Esophagus muscularis mucosa (tissue), 4 donors: ENCODE results near the gene MAT1A. TPM values are rescaled to one million over a fixed set of nuclear protein-coding genes. Genes with fewer than 3 reads are reported as not detected.

Source experiments
- DNase-seq: peaks from one replicate; pipeline ENCODE4 v3.0.0-alpha.2; 2017; ENCODE audit errors: extremely low spot score
- H3K27ac ChIP-seq, 4 donors: fragments of 200-600 bp; sonication (generic); replicated peaks in 1 of 4; 1 replicate in 3 of 4; 2 replicates in 1 of 4; pipeline ENCODE4 v1.5.1; 2016 to 2019; ENCODE audit warnings: mild to moderate bottlenecking in 1 of 4
- H3K27me3 ChIP-seq, 4 donors: fragments of 200-600 bp; sonication (generic); one replicate each; pipeline versions ENCODE4 v1.5.1 to v1.6.0; 2016 to 2019
- H3K36me3 ChIP-seq, 4 donors: fragments of 200-600 bp; sonication (generic); one replicate each; pipeline ENCODE4 v1.5.1; 2016 to 2019
- H3K4me1 ChIP-seq, 4 donors: fragments of 200-600 bp; sonication (generic); one replicate each; pipeline ENCODE4 v1.5.1; 2016 to 2019
- H3K4me3 ChIP-seq, 4 donors: fragments of 200-600 bp; sonication (generic); 1 replicate in 2 of 4; 2 replicates in 2 of 4; pipeline ENCODE4 v1.5.1; 2016 to 2019; ENCODE audit warnings: mild to moderate bottlenecking in 4 of 4, moderate library complexity in 1 of 4
- H3K9me3 ChIP-seq, 4 donors: fragments of 200-600 bp; sonication (generic); 1 replicate in 3 of 4; 2 replicates in 1 of 4; pipeline ENCODE4 v1.5.1; 2016 to 2019
- EP300 ChIP-seq: sonication (generic); formaldehyde crosslinking; IDR thresholded peaks from one replicate; pipeline ENCODE4 v1.6.1; 2017; ENCODE audit warnings: antibody characterized with exemption
- POLR2A ChIP-seq: fragments of 450-650 bp; IDR thresholded peaks from one replicate; pipeline ENCODE4 v1.6.1; 2017; ENCODE audit warnings: antibody characterized with exemption, moderate library complexity, mild to moderate bottlenecking, low read depth
- POLR2AphosphoS5 ChIP-seq, 2 donors: sonication (generic); formaldehyde crosslinking; IDR thresholded peaks; one replicate each; pipeline ENCODE4 v1.6.1; 2017; ENCODE audit warnings: antibody characterized with exemption in 2 of 2
- WGBS: methylation state at CpG from one replicate; pipeline ENCODE4 v1.1.5; 2018; 5-methylcytosine and 5-hydroxymethylcytosine counted together
- intact Hi-C: fragments of 100-400 bp; cut with DNase I; formaldehyde crosslinking; loops from one replicate; pipeline ENCODE4 v1.15.1; 2023
- total RNA-seq, 4 donors: library from RNA; depleted of rRNA; stranded (reverse); fragments of >200 nt; gene quantifications; one replicate each; pipeline versions ENCODE4 v1.1.0 to v1.2.1, GENCODE V29; 2016
- TF ChIP-seq, protein P1 (sequence below), 3 experiments: fragments of 200-600 bp in 2 of 3; fragments of 450-650 bp in 1 of 3; sonication (generic) in 2 of 3; IDR thresholded peaks; one replicate each; pipeline ENCODE4 v1.5.1; 2017 to 2019; ENCODE audit warnings: antibody characterized with exemption in 3 of 3, mild to moderate bottlenecking in 2 of 3, moderate library complexity in 1 of 3

MAT1A gene
- total RNA-seq, 4 donors from 2014 or later = not detected

DNA sequence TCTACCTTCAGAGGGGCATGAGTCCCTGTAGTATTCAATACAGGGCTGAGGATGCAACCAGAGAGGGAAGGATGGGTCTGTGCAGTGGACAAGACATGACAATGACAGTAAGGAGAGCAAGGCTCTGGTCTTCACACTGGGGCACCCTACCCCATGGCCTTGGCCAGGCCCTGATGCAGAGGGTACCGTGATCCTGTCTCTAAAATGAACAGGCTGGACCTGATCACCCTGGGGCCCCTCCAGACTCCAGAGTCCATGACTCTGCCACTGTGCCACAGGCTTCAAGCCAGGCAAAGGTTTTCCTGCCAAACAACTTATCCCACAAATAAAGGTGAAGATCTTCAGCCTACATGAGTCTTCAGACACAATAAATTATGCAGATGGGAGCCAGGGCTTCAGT lies 4.9 kb downstream of the MAT1A start:
- intact Hi-C loops = no loop called here
- Histone ChIP-seq H3K27me3 (no peaks in the 10 kb centered on the region), H3K9me3 (no peaks in the 10 kb centered on the region), H3K36me3 (no peaks in the 10 kb centered on the region), H3K4me3 (no peak overlapping the region), H3K4me1 (no peaks in the 10 kb centered on the region), H3K27ac (no peak overlapping the region)
- peak; percentile 34 for DNase-seq
- WGBS = 100% methylated on average over 1 of the region's 1 CpG
- no peak for TF ChIP-seq EP300
- TF ChIP-seq, protein P1, sequence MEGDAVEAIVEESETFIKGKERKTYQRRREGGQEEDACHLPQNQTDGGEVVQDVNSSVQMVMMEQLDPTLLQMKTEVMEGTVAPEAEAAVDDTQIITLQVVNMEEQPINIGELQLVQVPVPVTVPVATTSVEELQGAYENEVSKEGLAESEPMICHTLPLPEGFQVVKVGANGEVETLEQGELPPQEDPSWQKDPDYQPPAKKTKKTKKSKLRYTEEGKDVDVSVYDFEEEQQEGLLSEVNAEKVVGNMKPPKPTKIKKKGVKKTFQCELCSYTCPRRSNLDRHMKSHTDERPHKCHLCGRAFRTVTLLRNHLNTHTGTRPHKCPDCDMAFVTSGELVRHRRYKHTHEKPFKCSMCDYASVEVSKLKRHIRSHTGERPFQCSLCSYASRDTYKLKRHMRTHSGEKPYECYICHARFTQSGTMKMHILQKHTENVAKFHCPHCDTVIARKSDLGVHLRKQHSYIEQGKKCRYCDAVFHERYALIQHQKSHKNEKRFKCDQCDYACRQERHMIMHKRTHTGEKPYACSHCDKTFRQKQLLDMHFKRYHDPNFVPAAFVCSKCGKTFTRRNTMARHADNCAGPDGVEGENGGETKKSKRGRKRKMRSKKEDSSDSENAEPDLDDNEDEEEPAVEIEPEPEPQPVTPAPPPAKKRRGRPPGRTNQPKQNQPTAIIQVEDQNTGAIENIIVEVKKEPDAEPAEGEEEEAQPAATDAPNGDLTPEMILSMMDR (IDR thresholded peaks at IDR 0.05) = no peak

DNA sequence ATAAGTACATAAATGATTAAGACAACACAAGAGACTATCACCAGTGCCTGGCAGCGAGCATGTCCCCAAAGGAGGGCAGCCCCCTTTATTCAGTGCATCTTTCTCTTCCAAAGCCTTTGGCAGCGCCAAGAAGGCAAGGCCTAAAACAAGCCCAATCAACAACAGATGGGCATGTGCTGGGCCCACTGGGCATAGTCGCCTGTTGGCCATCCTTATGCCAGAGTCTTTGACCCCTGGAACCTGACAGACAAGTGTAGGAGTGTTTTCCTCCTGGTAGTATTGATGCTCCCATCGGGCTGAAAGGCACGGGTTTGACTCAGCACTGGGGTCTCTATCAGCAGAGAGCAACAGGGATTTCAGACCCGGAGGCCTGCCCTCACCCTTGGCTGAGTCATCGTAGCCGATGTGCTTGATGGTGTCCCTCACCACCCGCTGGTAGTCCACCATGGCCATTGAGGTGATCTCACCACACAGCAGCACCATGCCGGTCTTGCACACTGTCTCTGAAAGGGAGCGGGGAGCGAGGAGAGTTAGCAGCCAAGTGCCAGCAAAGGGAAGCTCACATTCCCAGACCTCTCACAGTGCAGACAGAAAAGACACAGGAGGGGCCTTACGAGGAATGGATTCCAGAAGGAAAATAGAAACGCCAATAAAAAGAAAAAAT lies 5.8 kb downstream of the MAT1A start:
- no peak overlapping the region for H3K4me3 ChIP-seq
- H3K4me1 ChIP-seq = no peaks in the 10 kb centered on the region
- H3K27ac ChIP-seq = no peak overlapping the region
- H3K9me3 ChIP-seq = no peaks in the 10 kb centered on the region
- WGBS = 93% methylated on average over 14 of the region's 14 CpGs
- intact Hi-C loops = no loop called here
- no peak for TF ChIP-seq EP300
- TF ChIP-seq, protein P1 (IDR thresholded peaks at IDR 0.05) = no peak
- no peak for TF ChIP-seq POLR2A
- no peak for TF ChIP-seq POLR2AphosphoS5 (IDR thresholded peaks at IDR 0.05)
- no peaks in the 10 kb centered on the region for H3K36me3 ChIP-seq
- DNase-seq = peak; percentile 84
- H3K27me3 ChIP-seq = no peaks in the 10 kb centered on the region

DNA sequence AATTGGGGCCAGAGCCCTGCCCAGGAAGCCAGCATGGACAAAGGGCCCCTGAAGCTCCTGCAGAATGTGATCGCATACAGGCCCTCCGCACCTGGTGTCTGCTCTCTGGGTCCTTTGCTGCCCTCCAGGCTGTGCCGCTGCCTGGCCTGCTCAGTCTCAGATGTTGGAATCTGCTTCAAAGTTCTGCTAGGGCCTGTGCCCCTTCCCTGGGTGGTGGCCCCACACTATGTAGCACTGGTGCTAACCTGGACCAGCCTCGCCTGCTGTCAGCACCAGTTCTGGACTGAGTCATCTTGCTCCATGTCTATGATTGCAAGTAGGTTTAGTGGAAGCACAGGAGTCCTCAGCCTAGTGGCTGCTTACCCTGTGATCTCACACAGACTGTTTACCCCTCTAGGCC lies 6.3 kb downstream of the MAT1A start:
- Histone ChIP-seq H3K27me3 (no peaks in the 10 kb centered on the region), H3K36me3 (no peaks in the 10 kb centered on the region), H3K9me3 (no peaks in the 10 kb centered on the region), H3K4me3 (no peak overlapping the region), H3K4me1 (no peaks in the 10 kb centered on the region), H3K27ac (no peak overlapping the region)
- TF ChIP-seq EP300 (no peak), POLR2A (no peak), POLR2AphosphoS5 (IDR thresholded peaks at IDR 0.05) (no peak)
- TF ChIP-seq, protein P1 (IDR thresholded peaks at IDR 0.05) = no peak
- 96% methylated on average over 4 of the region's 4 CpGs for WGBS
- intact Hi-C loops = no loop called here
- DNase-seq = peak; percentile 81

DNA sequence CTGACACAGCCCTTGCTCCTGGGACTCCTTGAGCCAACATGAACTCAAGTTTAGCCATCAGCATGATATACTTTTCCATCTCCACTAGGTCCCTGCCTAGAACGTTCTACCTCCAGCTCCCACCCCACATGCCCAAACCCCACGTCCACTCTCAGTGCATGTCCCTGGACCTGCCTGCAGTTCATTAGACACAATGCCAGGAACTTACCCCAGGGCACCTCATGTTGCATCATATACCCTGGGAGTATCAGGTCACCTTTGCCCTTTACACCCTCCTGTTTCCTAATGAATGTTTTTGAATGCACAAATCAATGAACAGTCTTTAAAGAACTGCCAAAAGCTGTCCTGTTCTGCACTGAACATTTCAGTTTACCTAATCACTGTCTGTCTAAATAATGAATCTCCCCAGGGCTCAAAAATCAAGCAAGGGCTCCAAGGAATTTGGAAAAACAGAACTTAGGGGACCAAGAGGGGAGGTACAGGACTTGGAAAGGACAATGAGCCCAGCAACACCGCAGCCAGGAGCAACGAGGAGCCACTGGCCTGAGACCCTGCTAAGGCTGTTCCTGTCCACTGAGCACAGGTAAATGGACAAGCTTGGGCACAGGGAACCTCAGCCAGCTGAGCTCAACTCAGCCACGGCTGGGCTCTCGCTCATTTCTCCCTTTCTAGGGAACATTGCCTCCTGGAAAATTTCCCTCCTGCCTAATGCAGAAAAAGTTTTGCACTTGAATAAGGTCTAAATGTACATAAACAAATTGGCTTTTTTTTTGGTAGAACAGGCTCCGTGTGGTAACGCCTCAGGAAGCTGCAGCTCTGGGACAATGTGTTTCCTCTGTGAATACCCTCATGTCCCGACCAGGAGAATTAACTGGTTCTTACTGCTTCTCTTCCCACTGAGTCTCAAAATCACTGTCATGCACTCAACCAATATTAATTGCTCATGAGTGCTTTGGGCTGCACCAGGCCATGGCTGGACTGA lies 7.4 kb downstream of the MAT1A start:
- no peak overlapping the region for H3K4me3 ChIP-seq
- DNase-seq = peak; percentile 86
- WGBS = 67% methylated on average over 9 of the region's 9 CpGs
- no peaks in the 10 kb centered on the region for H3K36me3 ChIP-seq
- H3K27me3 ChIP-seq = no peaks in the 10 kb centered on the region
- TF ChIP-seq EP300 (no peak), POLR2AphosphoS5 (IDR thresholded peaks at IDR 0.05) (no peak), POLR2A (no peak)
- TF ChIP-seq, protein P1 (IDR thresholded peaks at IDR 0.05) = no peak
- no peaks in the 10 kb centered on the region for H3K9me3 ChIP-seq
- no peaks in the 10 kb centered on the region for H3K4me1 ChIP-seq
- intact Hi-C loops = no loop called here
- no peak overlapping the region for H3K27ac ChIP-seq
